Panc1 (cell line): ENCODE measurements around the gene PLEKHD1. TPM values are rescaled to one million over a fixed set of nuclear protein-coding genes. Genes with fewer than 3 reads are reported as not detected.

ENCODE experiments used
- ATAC-seq: fragments of 200-7000 bp; cut with Tn5 transposase; 2 replicates; pipeline ENCODE4 v1.9.1; 2020; ENCODE audit warnings: mild to moderate bottlenecking, moderate library complexity
- BruUV-seq: library from RNA; stranded (reverse); fragments of 400-500 nt; replicated peaks from 2 replicates; lab custom pipeline; 2021; lab: Mats Ljungman, UMichigan
- CTCF ChIA-PET: fragments of 300-600 bp; sonication (Branson Sonifier 250); formaldehyde crosslinking; loops from one replicate; lab custom pipeline; 2022; ENCODE audit warnings: antibody characterized with exemption; lab: Charles Lee
- POLR2A ChIA-PET: fragments of 300-600 bp; sonication (Branson Sonifier 250); formaldehyde crosslinking; loops from one replicate; lab custom pipeline; 2022; ENCODE audit warnings: antibody characterized with exemption; lab: Charles Lee
- DNase-seq: peaks from one replicate; pipeline ENCODE4 v3.0.0-alpha.2; 2010; ENCODE audit warnings: low read depth, low spot score
- H3K27ac ChIP-seq: 2 replicates; pipeline ENCODE4 v1.5.1; 2011; ENCODE audit warnings: mild to moderate bottlenecking, low read length, inconsistent platforms
- H3K27me3 ChIP-seq: fragments of 200-500 bp; sonication (Bioruptor generic); 2 replicates; pipeline ENCODE4 v1.6.0; 2014; ENCODE audit warnings: low read length, inconsistent platforms; ENCODE audit not compliant: control insufficient read depth, insufficient read depth
- H3K36me3 ChIP-seq: fragments of 200-500 bp; sonication (Bioruptor generic); 2 replicates; pipeline ENCODE4 v1.5.1; 2014; ENCODE audit warnings: inconsistent platforms, mild to moderate bottlenecking, low read length, moderate library complexity; ENCODE audit not compliant: control insufficient read depth, insufficient read depth
- H3K4me1 ChIP-seq: 2 replicates; pipeline ENCODE4 v1.5.1; 2011; ENCODE audit warnings: inconsistent platforms, mild to moderate bottlenecking, low read length, moderate library complexity; ENCODE audit not compliant: control insufficient read depth, insufficient read depth
- H3K4me3 ChIP-seq, 2 experiments: 2 replicates each; pipeline ENCODE4 v1.5.1; 2011 to 2012; ENCODE audit warnings: low read depth in 2 of 2, low read length in 2 of 2, mild to moderate bottlenecking in 2 of 2, inconsistent platforms in 1 of 2, moderate library complexity in 1 of 2
- H3K9me3 ChIP-seq: fragments of 200-500 bp; sonication (Bioruptor generic); 2 replicates; pipeline ENCODE4 v1.5.1; 2014; ENCODE audit warnings: low read depth, mild to moderate bottlenecking, inconsistent platforms, low read length, moderate library complexity; ENCODE audit not compliant: control insufficient read depth, insufficient read depth
- CTCF ChIP-seq: fragments of 450-650 bp; IDR thresholded peaks from 2 replicates; pipeline ENCODE4 v1.5.1; 2017; ENCODE audit warnings: mild to moderate bottlenecking
- POLR2AphosphoS5 ChIP-seq: IDR thresholded peaks from 2 replicates; pipeline ENCODE4 v1.6.1; 2012; ENCODE audit warnings: mild to moderate bottlenecking, low read depth, low read length, moderate library complexity
- REST ChIP-seq, 2 experiments: IDR thresholded peaks; 2 replicates each; pipeline ENCODE4 v1.6.1; 2011 to 2012; ENCODE audit warnings: low read depth in 2 of 2, control low read depth in 1 of 2, low read length in 1 of 2, mild to moderate bottlenecking in 1 of 2, moderate library complexity in 1 of 2; ENCODE audit not compliant: insufficient read depth in 1 of 2
- SIN3A ChIP-seq: IDR thresholded peaks from 2 replicates; pipeline ENCODE4 v1.6.1; 2012; ENCODE audit warnings: low read depth, mild to moderate bottlenecking, low read length, moderate library complexity, borderline replicate concordance; ENCODE audit not compliant: insufficient read depth
- TCF7L2 ChIP-seq: IDR thresholded peaks from 2 replicates; pipeline ENCODE4 v1.6.1; 2011; ENCODE audit warnings: mild to moderate bottlenecking, low read depth, low read length, inconsistent platforms
- in situ Hi-C: cut with HindIII; loops from 2 replicates; pipeline ENCODE4 v1.10.0; 2016; ENCODE audit warnings: low sequenced_read_pairs, low pct_unique_long_range_greater_than_20kb
- intact Hi-C: fragments of 100-400 bp; cut with micrococcal nuclease; formaldehyde crosslinking; loops from one replicate; pipeline ENCODE4 v1.10.0; 2022; ENCODE audit not compliant: unreplicated experiment
- total RNA-seq: library from RNA; stranded (reverse); gene quantifications from one replicate; pipeline ENCODE4 v1.2.1, GENCODE V29; 2021; ENCODE audit not compliant: unreplicated experiment

PLEKHD1 gene
- total RNA-seq, 1 experiment from 2014 or later = 0.08 TPM

DNA sequence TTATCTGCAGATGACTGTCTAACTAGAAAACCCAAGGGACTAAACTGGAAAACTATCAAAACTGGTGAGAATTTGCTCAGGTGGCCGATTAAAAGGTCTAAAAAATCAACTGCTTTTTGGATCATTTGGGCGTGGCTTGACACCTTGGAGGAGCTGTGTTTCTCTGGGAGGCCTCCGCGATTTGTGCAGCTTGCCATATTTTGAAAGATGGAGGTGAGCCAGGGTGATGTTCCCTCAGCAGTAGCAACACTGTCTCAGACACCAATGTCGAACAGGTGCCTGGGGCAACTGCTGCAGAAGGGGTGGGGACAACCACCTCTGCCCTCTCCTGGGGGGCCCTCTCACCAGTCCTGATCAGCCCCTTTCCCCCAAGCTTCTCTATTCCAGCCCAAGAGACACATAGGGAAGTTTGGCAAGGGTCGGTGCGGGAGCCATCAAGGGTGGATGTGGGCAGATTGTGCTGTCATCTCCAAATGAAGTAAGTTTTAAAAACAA, 86.4 kb downstream of the PLEKHD1 start:
- no peak overlapping the region for H3K4me3 ChIP-seq
- in situ Hi-C loops = no loop called here
- no peaks in the 10 kb centered on the region for H3K36me3 ChIP-seq
- intact Hi-C loops = loop anchor here (5.0 kb wide), 1 partner anchor 34 kb away; no protein-coding TSS in a partner anchor
- H3K9me3 ChIP-seq = no peaks in the 10 kb centered on the region
- no peaks in the 10 kb centered on the region for H3K4me1 ChIP-seq
- no TSS peak for BruUV-seq
- H3K27ac ChIP-seq = no peak overlapping the region
- DNase-seq (no peak), ATAC-seq (no peak)
- peaks cover 12% of the 10 kb centered on the region for H3K27me3 ChIP-seq
- ChIA-PET CTCF (no interaction called here), POLR2A (no interaction called here)
- TF ChIP-seq POLR2AphosphoS5 = no peak
- no peak for TF ChIP-seq REST (IDR thresholded peaks at IDR 0.05; ENCODE audit: insufficient read depth in 1 of 2, low read depth in 2 of 2, low read length in 1 of 2)
- TF ChIP-seq TCF7L2 = no peak
- TF ChIP-seq CTCF = no peak
- TF ChIP-seq SIN3A = no peak

DNA sequence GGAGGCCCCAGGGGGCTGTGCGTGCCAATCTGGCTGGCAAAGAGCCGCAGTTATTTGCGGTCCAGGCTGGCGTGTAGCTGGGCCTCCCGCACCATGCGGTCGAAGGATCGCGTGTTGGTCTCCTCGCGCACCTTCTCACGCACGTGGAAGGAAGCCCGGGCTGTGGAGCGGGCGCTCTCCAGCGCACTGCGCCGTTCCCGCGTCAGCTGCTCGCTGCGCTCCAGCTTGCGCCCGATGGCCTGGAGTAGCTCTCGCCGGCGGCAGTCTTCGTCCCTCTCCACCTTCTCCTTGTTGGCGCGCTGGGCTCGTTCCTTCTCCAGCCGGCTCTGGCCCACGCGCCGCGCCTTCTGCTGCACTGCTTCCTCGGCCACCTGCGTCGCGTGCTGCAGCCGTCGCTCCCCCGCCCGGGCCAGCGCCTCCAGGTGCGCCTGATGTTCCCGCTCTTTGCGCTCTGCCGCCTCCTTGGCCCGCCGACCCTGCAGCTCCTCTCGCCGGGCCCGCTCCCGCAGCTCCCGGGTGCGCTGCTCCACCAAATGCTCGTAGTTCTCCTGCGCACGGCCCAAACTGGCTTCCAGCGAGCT, 87.0 kb downstream of the PLEKHD1 start:
- no peak for DNase-seq
- ATAC-seq = peak; percentile 33; the same call in 1 of the 2 replicates
- Histone ChIP-seq H3K27ac (no peak overlapping the region), H3K4me1 (no peaks in the 10 kb centered on the region), H3K9me3 (no peaks in the 10 kb centered on the region), H3K27me3 (peaks cover 14% of the 10 kb centered on the region), H3K36me3 (no peaks in the 10 kb centered on the region), H3K4me3 (peak overlapping the region; percentile 16 to 26; a peak in 2 of 4 replicates)
- intact Hi-C loops = loop anchor here (5.0 kb wide), 1 partner anchor 34 kb away; no protein-coding TSS in a partner anchor
- ChIA-PET POLR2A (no interaction called here), CTCF (no interaction called here)
- BruUV-seq = no TSS peak
- in situ Hi-C loops = no loop called here
- TF ChIP-seq TCF7L2 = no peak
- no peak for TF ChIP-seq CTCF
- TF ChIP-seq SIN3A = no peak
- no peak for TF ChIP-seq REST (IDR thresholded peaks at IDR 0.05; ENCODE audit: insufficient read depth in 1 of 2, low read depth in 2 of 2, low read length in 1 of 2)
- no peak for TF ChIP-seq POLR2AphosphoS5
